ENCODE measurements around the gene ERN1.

ERN1 gene

GRCh38 chr17:64071111-64071510 lies 58.8 kb downstream of the ERN1 start:
- H3K36me3 ChIP-seq (ENCODE audit: control insufficient read depth, insufficient read depth, low read length): no peaks in the 10 kb centered on the region
- H3K4me3 ChIP-seq (ENCODE audit: insufficient read depth, low read depth, low read length): no peak overlapping the region
- no peaks in the 10 kb centered on the region for H3K27me3 ChIP-seq (ENCODE audit: control insufficient read depth, insufficient read depth, low read length, poor library complexity, severe bottlenecking)
- WGBS, 2 experiments: 89 to 90% methylated on average over 3 of the region's 3 CpGs
- no peaks in the 10 kb centered on the region for H3K4me1 ChIP-seq (ENCODE audit: control insufficient read depth, insufficient read depth, low read length)
- no peaks in the 10 kb centered on the region for H3K9me3 ChIP-seq (ENCODE audit: control insufficient read depth, low read length)
- no peak overlapping the region for H3K27ac ChIP-seq (ENCODE audit: insufficient read depth, low read depth, low read length, poor library complexity, severe bottlenecking)

GRCh38 chr17:64070213-64070612 lies 59.7 kb downstream of the ERN1 start:
- H3K27me3 ChIP-seq (ENCODE audit: control insufficient read depth, insufficient read depth, low read length, poor library complexity, severe bottlenecking): no peaks in the 10 kb centered on the region
- H3K36me3 ChIP-seq (ENCODE audit: control insufficient read depth, insufficient read depth, low read length): no peaks in the 10 kb centered on the region
- H3K4me3 ChIP-seq (ENCODE audit: insufficient read depth, low read depth, low read length): no peak overlapping the region
- WGBS, 2 experiments: 93 to 100% methylated on average over 2 to 3 of the region's 3 CpGs
- H3K9me3 ChIP-seq (ENCODE audit: control insufficient read depth, low read length): no peaks in the 10 kb centered on the region
- no peak overlapping the region for H3K27ac ChIP-seq (ENCODE audit: insufficient read depth, low read depth, low read length, poor library complexity, severe bottlenecking)
- no peaks in the 10 kb centered on the region for H3K4me1 ChIP-seq (ENCODE audit: control insufficient read depth, insufficient read depth, low read length)

GRCh38 chr17:64069143-64069542 lies 60.8 kb downstream of the ERN1 start:
- H3K4me1 ChIP-seq (ENCODE audit: control insufficient read depth, insufficient read depth, low read length): no peaks in the 10 kb centered on the region
- H3K36me3 ChIP-seq (ENCODE audit: control insufficient read depth, insufficient read depth, low read length): no peaks in the 10 kb centered on the region
- H3K27me3 ChIP-seq (ENCODE audit: control insufficient read depth, insufficient read depth, low read length, poor library complexity, severe bottlenecking): no peaks in the 10 kb centered on the region
- no peak overlapping the region for H3K27ac ChIP-seq (ENCODE audit: insufficient read depth, low read depth, low read length, poor library complexity, severe bottlenecking)
- 89 to 97% methylated on average over 1 of the region's 1 CpG for WGBS, 2 experiments
- H3K9me3 ChIP-seq (ENCODE audit: control insufficient read depth, low read length): no peaks in the 10 kb centered on the region
- H3K4me3 ChIP-seq (ENCODE audit: insufficient read depth, low read depth, low read length): no peak overlapping the region

GRCh38 chr17:64067657-64068056 lies 62.3 kb downstream of the ERN1 start:
- 83 to 88% methylated on average over 3 of the region's 3 CpGs for WGBS, 2 experiments
- no peaks in the 10 kb centered on the region for H3K27me3 ChIP-seq (ENCODE audit: control insufficient read depth, insufficient read depth, low read length, poor library complexity, severe bottlenecking)
- H3K9me3 ChIP-seq (ENCODE audit: control insufficient read depth, low read length): no peaks in the 10 kb centered on the region
- H3K4me3 ChIP-seq (ENCODE audit: insufficient read depth, low read depth, low read length): no peak overlapping the region
- no peaks in the 10 kb centered on the region for H3K4me1 ChIP-seq (ENCODE audit: control insufficient read depth, insufficient read depth, low read length)
- H3K36me3 ChIP-seq (ENCODE audit: control insufficient read depth, insufficient read depth, low read length): no peaks in the 10 kb centered on the region
- no peak overlapping the region for H3K27ac ChIP-seq (ENCODE audit: insufficient read depth, low read depth, low read length, poor library complexity, severe bottlenecking)

GRCh38 chr17:64066716-64067115 lies 63.2 kb downstream of the ERN1 start:
- no peaks in the 10 kb centered on the region for H3K4me1 ChIP-seq (ENCODE audit: control insufficient read depth, insufficient read depth, low read length)
- no peak overlapping the region for H3K4me3 ChIP-seq (ENCODE audit: insufficient read depth, low read depth, low read length)
- H3K27me3 ChIP-seq (ENCODE audit: control insufficient read depth, insufficient read depth, low read length, poor library complexity, severe bottlenecking): no peaks in the 10 kb centered on the region
- WGBS, 2 experiments: 93% methylated on average over 7 of the region's 7 CpGs
- no peak overlapping the region for H3K27ac ChIP-seq (ENCODE audit: insufficient read depth, low read depth, low read length, poor library complexity, severe bottlenecking)
- no peaks in the 10 kb centered on the region for H3K9me3 ChIP-seq (ENCODE audit: control insufficient read depth, low read length)
- H3K36me3 ChIP-seq (ENCODE audit: control insufficient read depth, insufficient read depth, low read length): no peaks in the 10 kb centered on the region

- Histone ChIP-seq H3K4me1 (ENCODE audit: control insufficient read depth, insufficient read depth, low read length) (no peaks in the 10 kb centered on the region), H3K27ac (ENCODE audit: insufficient read depth, low read depth, low read length, poor library complexity, severe bottlenecking) (no peak overlapping the region), H3K27me3 (ENCODE audit: control insufficient read depth, insufficient read depth, low read length, poor library complexity, severe bottlenecking) (no peaks in the 10 kb centered on the region), H3K4me3 (ENCODE audit: insufficient read depth, low read depth, low read length) (no peak overlapping the region), H3K36me3 (ENCODE audit: control insufficient read depth, insufficient read depth, low read length) (no peaks in the 10 kb centered on the region), H3K9me3 (ENCODE audit: control insufficient read depth, low read length) (no peaks in the 10 kb centered on the region)
- WGBS, 2 experiments: 93 to 94% methylated on average over 8 of the region's 8 CpGs
Measured at GRCh38 chr17:64065161-64065560, 64.8 kb downstream of the ERN1 start.

- 94 to 96% methylated on average over 9 of the region's 9 CpGs for WGBS, 2 experiments
- Histone ChIP-seq H3K27ac (ENCODE audit: insufficient read depth, low read depth, low read length, poor library complexity, severe bottlenecking) (no peak overlapping the region), H3K4me3 (ENCODE audit: insufficient read depth, low read depth, low read length) (no peak overlapping the region), H3K36me3 (ENCODE audit: control insufficient read depth, insufficient read depth, low read length) (no peaks in the 10 kb centered on the region), H3K27me3 (ENCODE audit: control insufficient read depth, insufficient read depth, low read length, poor library complexity, severe bottlenecking) (no peaks in the 10 kb centered on the region), H3K9me3 (ENCODE audit: control insufficient read depth, low read length) (no peaks in the 10 kb centered on the region), H3K4me1 (ENCODE audit: control insufficient read depth, insufficient read depth, low read length) (no peaks in the 10 kb centered on the region)
Measured at GRCh38 chr17:64064331-64064730, 65.6 kb downstream of the ERN1 start.

GRCh38 chr17:64063766-64064224 lies 66.1 kb downstream of the ERN1 start:
- WGBS, 2 experiments: 50% methylated on average over 16 of the region's 16 CpGs
- no peak overlapping the region for H3K4me3 ChIP-seq (ENCODE audit: insufficient read depth, low read depth, low read length)
- H3K4me1 ChIP-seq (ENCODE audit: control insufficient read depth, insufficient read depth, low read length): no peaks in the 10 kb centered on the region
- no peaks in the 10 kb centered on the region for H3K27me3 ChIP-seq (ENCODE audit: control insufficient read depth, insufficient read depth, low read length, poor library complexity, severe bottlenecking)
- H3K9me3 ChIP-seq (ENCODE audit: control insufficient read depth, low read length): no peaks in the 10 kb centered on the region
- H3K36me3 ChIP-seq (ENCODE audit: control insufficient read depth, insufficient read depth, low read length): no peaks in the 10 kb centered on the region
- no peak overlapping the region for H3K27ac ChIP-seq (ENCODE audit: insufficient read depth, low read depth, low read length, poor library complexity, severe bottlenecking)

- Histone ChIP-seq H3K9me3 (ENCODE audit: control insufficient read depth, low read length) (no peaks in the 10 kb centered on the region), H3K36me3 (ENCODE audit: control insufficient read depth, insufficient read depth, low read length) (no peaks in the 10 kb centered on the region), H3K4me3 (ENCODE audit: insufficient read depth, low read depth, low read length) (no peak overlapping the region), H3K4me1 (ENCODE audit: control insufficient read depth, insufficient read depth, low read length) (no peaks in the 10 kb centered on the region), H3K27me3 (ENCODE audit: control insufficient read depth, insufficient read depth, low read length, poor library complexity, severe bottlenecking) (no peaks in the 10 kb centered on the region), H3K27ac (ENCODE audit: insufficient read depth, low read depth, low read length, poor library complexity, severe bottlenecking) (no peak overlapping the region)
- WGBS, 2 experiments: 92 to 96% methylated on average over 5 of the region's 5 CpGs
Measured at GRCh38 chr17:64063088-64063487, 66.9 kb downstream of the ERN1 start.

- H3K4me3 ChIP-seq (ENCODE audit: insufficient read depth, low read depth, low read length): no peak overlapping the region
- H3K4me1 ChIP-seq (ENCODE audit: control insufficient read depth, insufficient read depth, low read length): no peaks in the 10 kb centered on the region
- 93 to 95% methylated on average over 5 of the region's 5 CpGs for WGBS, 2 experiments
Measured at GRCh38 chr17:64061178-64061898, 68.6 kb downstream of the ERN1 start.

More at GRCh38 chr17:64061178-64061898, 68.6 kb downstream of the ERN1 start:
- Histone ChIP-seq H3K36me3 (ENCODE audit: control insufficient read depth, insufficient read depth, low read length) (no peaks in the 10 kb centered on the region), H3K27me3 (ENCODE audit: control insufficient read depth, insufficient read depth, low read length, poor library complexity, severe bottlenecking) (no peaks in the 10 kb centered on the region), H3K9me3 (ENCODE audit: control insufficient read depth, low read length) (no peaks in the 10 kb centered on the region), H3K27ac (ENCODE audit: insufficient read depth, low read depth, low read length, poor library complexity, severe bottlenecking) (no peak overlapping the region)
